A549 treated with CORT108297 at 1 μM for 4 hours (cell line): Measurements from ENCODE around the gene PLEK. TPM values are rescaled to one million over a fixed set of nuclear protein-coding genes. Genes with fewer than 3 reads are reported as not detected.

Experiments
- total RNA-seq: library from RNA; stranded (reverse); fragments of 200-300 nt; extraction: Qiagen RNA extraction; gene quantifications from 5 replicates; pipeline ENCODE4 v1.2.3, GENCODE V29; 2022

The PLEK gene
- total RNA-seq = not detected in 5 replicates

GRCh38 chr2:68365087-68365486 lies at the start of gene PLEK:
TSS of gene PLEK (plus strand) at chr2:68365282. CDS start at chr2:68365352, 70 bp downstream.

GRCh38 chr2:68319398-68320117 lies 45.5 kb upstream of the PLEK start, which contains the start of gene CNRIP1:
TSS of gene CNRIP1 (minus strand) at chr2:68319949. CDS start at chr2:68319400, 549 bp downstream.

Other genes with a start within 250 kb of the PLEK start
- 49.7 to 65.7 TPM (median 51.3 TPM) in 5 replicates for gene PNO1, start 207.4 kb upstream of the PLEK start, total RNA-seq
- 54.1 to 81.7 TPM (median 58.9 TPM) in 5 replicates for gene PPP3R1, start 112.8 kb upstream of the PLEK start, total RNA-seq
- gene CNRIP1, start 45.3 kb upstream of the PLEK start, total RNA-seq = 1.8 to 2.4 TPM (median 2.1 TPM) in 5 replicates
- gene FBXO48, start 102.0 kb downstream of the PLEK start, total RNA-seq = 0.49 to 0.65 TPM (median 0.53 TPM) in 5 replicates
- gene APLF, start 102.3 kb downstream of the PLEK start, total RNA-seq = 0.54 to 0.77 TPM (median 0.68 TPM) in 5 replicates